CD8-positive, alpha-beta memory T cell (primary cell): Measurements from ENCODE around the gene ITGB1BP2. TPM values are rescaled to one million over a fixed set of nuclear protein-coding genes. Genes with fewer than 3 reads are reported as not detected.
A peak's percentile ranks its signal among the peaks of the same experiment; 100 is the strongest.

Experiments
- CTCF ChIA-PET: fragments of 350-600 bp; sonication (Branson Sonifier 250); formaldehyde crosslinking; loops from one replicate; lab custom pipeline; 2021; ENCODE audit warnings: antibody characterized with exemption; lab: Charles Lee
- POLR2A ChIA-PET: fragments of 350-600 bp; sonication (Branson Sonifier 250); formaldehyde crosslinking; loops from one replicate; lab custom pipeline; 2021; ENCODE audit warnings: antibody characterized with exemption; lab: Charles Lee
- DNase-seq, 5 donors: peaks; one replicate each; pipeline versions ENCODE4 v3.0.0 to v3.0.0-alpha.2; 2020 to 2022; ENCODE audit warnings: mixed read lengths in 1 of 5
- H3K27ac ChIP-seq: one replicate; pipeline ENCODE4 v1.7.0; 2013; ENCODE audit warnings: low read depth, mild to moderate bottlenecking, low read length, moderate library complexity
- H3K27me3 ChIP-seq: 2 replicates; pipeline ENCODE4 v1.7.0; 2013; ENCODE audit warnings: low read length, mild to moderate bottlenecking; ENCODE audit not compliant: insufficient read depth, poor library complexity, severe bottlenecking
- H3K36me3 ChIP-seq: 2 replicates; pipeline ENCODE4 v1.7.0; 2013; ENCODE audit warnings: mild to moderate bottlenecking, low read length, moderate library complexity; ENCODE audit not compliant: insufficient read depth
- H3K4me1 ChIP-seq: 2 replicates; pipeline ENCODE4 v1.7.0; 2013; ENCODE audit warnings: mild to moderate bottlenecking, low read length, moderate library complexity; ENCODE audit not compliant: insufficient read depth
- H3K4me3 ChIP-seq: 2 replicates; pipeline ENCODE4 v1.7.0; 2013; ENCODE audit warnings: mild to moderate bottlenecking, low read length
- H3K9me3 ChIP-seq: 2 replicates; pipeline ENCODE4 v1.7.0; 2013; ENCODE audit warnings: mild to moderate bottlenecking, low read length
- H3K27ac Mint-ChIP-seq, 8 donors: one replicate each; pipeline ENCODE4 v1.8.0; 2020 to 2021; ENCODE audit warnings: mixed read lengths in 8 of 8, mild to moderate bottlenecking in 6 of 8, inconsistent platforms in 3 of 8, moderate library complexity in 3 of 8
- H3K27me3 Mint-ChIP-seq, 2 donors: one replicate each; pipeline ENCODE4 v1.8.0; 2020 to 2021; ENCODE audit warnings: mixed read lengths in 2 of 2, mild to moderate bottlenecking in 1 of 2, moderate library complexity in 1 of 2
- H3K36me3 Mint-ChIP-seq, 3 donors: one replicate each; pipeline ENCODE4 v1.8.0; 2020 to 2021; ENCODE audit warnings: mixed read lengths in 3 of 3, inconsistent platforms in 1 of 3, mild to moderate bottlenecking in 1 of 3
- H3K4me1 Mint-ChIP-seq, 3 donors: one replicate each; pipeline ENCODE4 v1.8.0; 2020 to 2021; ENCODE audit warnings: mixed read lengths in 3 of 3, inconsistent platforms in 1 of 3, mild to moderate bottlenecking in 1 of 3
- H3K4me3 Mint-ChIP-seq, 7 donors: one replicate each; pipeline ENCODE4 v1.8.0; 2020 to 2021; ENCODE audit warnings: mixed read lengths in 7 of 7, mild to moderate bottlenecking in 6 of 7, moderate library complexity in 4 of 7, inconsistent platforms in 2 of 7
- H3K9me3 Mint-ChIP-seq, 5 donors: one replicate each; pipeline ENCODE4 v1.8.0; 2020 to 2022; ENCODE audit warnings: mixed read lengths in 5 of 5, mild to moderate bottlenecking in 3 of 5, moderate library complexity in 2 of 5, inconsistent platforms in 1 of 5
- polyA plus RNA-seq: library from polyadenylated mRNA; unstranded; fragments of 300-500 nt; fragmentation: Illumina TruSeq; gene quantifications from one replicate; pipeline ENCODE4 v1.2.3, GENCODE V29; 2021
- total RNA-seq, 2 experiments: library from RNA; stranded (reverse); gene quantifications; one replicate each; pipeline ENCODE4 v1.2.3, GENCODE V29; 2021

The ITGB1BP2 gene
- total RNA-seq (1 to 10 TPM; 3.7 to 3.8 TPM), polyA plus RNA-seq (not detected)

GRCh38 chrX:71301195-71301924, at the start of gene ITGB1BP2:
Gene ITGB1BP2, plus strand, starts transcription at chrX:71301750. Its CDS starts 57 bp downstream, at chrX:71301807.
- ChIA-PET POLR2A (interaction anchor here (0.6 to 0.7 kb wide), 2 partner anchors 65 to 78 kb away, joined by 4 read pairs; no protein-coding TSS in a partner anchor), CTCF (no interaction called here)
- no peaks in the 10 kb centered on the region for H3K4me1 ChIP-seq
- H3K36me3 Mint-ChIP-seq: peaks cover 2 to 59% (median 7%) of the 10 kb centered on the region in 3 donors
- H3K27ac Mint-ChIP-seq: peak within 1 kb of the TSS in 5 of 8 donors; percentile 13 to 80 (median 48)
- H3K27me3 ChIP-seq: no peaks in the 10 kb centered on the region
- no peak for DNase-seq
- no peak within 1 kb of the TSS for H3K27ac ChIP-seq
- no peaks in the 10 kb centered on the region for H3K9me3 ChIP-seq
- H3K9me3 Mint-ChIP-seq: no peaks in the 10 kb centered on the region
- H3K36me3 ChIP-seq: peaks cover 17% of the 10 kb centered on the region
- no peak within 1 kb of the TSS for H3K4me3 Mint-ChIP-seq
- H3K4me3 ChIP-seq: no peak within 1 kb of the TSS
- H3K27me3 Mint-ChIP-seq: peaks cover 0 to 10% of the 10 kb centered on the region in 2 donors
- peaks cover 0 to 6% (median 6%) of the 10 kb centered on the region in 3 donors for H3K4me1 Mint-ChIP-seq

- Mint-ChIP-seq H3K4me3 (peak overlapping the region in 5 of 7 donors; percentile 23 to 69 (median 45)), H3K27ac (peak overlapping the region in 2 of 8 donors; percentile 48 to 58), H3K4me1 (peaks cover 15 to 32% (median 17%) of the 10 kb centered on the region in 3 donors), H3K27me3 (peaks cover 0 to 9% of the 10 kb centered on the region in 2 donors), H3K9me3 (no peaks in the 10 kb centered on the region), H3K36me3 (peaks cover 0 to 41% (median 3%) of the 10 kb centered on the region in 3 donors)
- POLR2A ChIA-PET: no interaction called here
- H3K9me3 ChIP-seq: no peaks in the 10 kb centered on the region
- no peak overlapping the region for H3K27ac ChIP-seq
- peaks cover 28% of the 10 kb centered on the region for H3K4me1 ChIP-seq
- H3K4me3 ChIP-seq: no peak overlapping the region
- CTCF ChIA-PET: interaction anchor here (0.7 kb wide), 1 partner anchor 31 kb away, joined by 3 read pairs; the partner anchor contains the start of gene NONO
- DNase-seq: no peak
- no peaks in the 10 kb centered on the region for H3K27me3 ChIP-seq
- H3K36me3 ChIP-seq: no peaks in the 10 kb centered on the region
These were observed 49.3 kb upstream of the ITGB1BP2 start for GRCh38 chrX:71252221-71252620.

GRCh38 chrX:71253253-71254091, 48.1 kb upstream of the ITGB1BP2 start:
- Histone ChIP-seq H3K4me3 (peak overlapping the region; percentile 81), H3K36me3 (no peaks in the 10 kb centered on the region), H3K9me3 (no peaks in the 10 kb centered on the region), H3K27ac (peak overlapping the region; percentile 76), H3K27me3 (no peaks in the 10 kb centered on the region), H3K4me1 (peaks cover 28% of the 10 kb centered on the region)
- peaks cover 15 to 32% (median 17%) of the 10 kb centered on the region in 3 donors for H3K4me1 Mint-ChIP-seq
- ChIA-PET CTCF (interaction anchor here (0.6 to 1.5 kb wide), 4 partner anchors 30 to 322 kb away, joined by 3 to 4 read pairs (median 4); partner anchors contain the start of genes NONO and TAF1), POLR2A (interaction anchor here (0.5 to 2.9 kb wide), 5 partner anchors 30 to 116 kb away, joined by 3 to 32 read pairs (median 9); partner anchors contain the start of genes NONO and TAF1)
- peaks cover 0 to 8% of the 10 kb centered on the region in 2 donors for H3K27me3 Mint-ChIP-seq
- peak in 4 of 5 donors; percentile 12 to 55 (median 30) for DNase-seq
- H3K4me3 Mint-ChIP-seq: peak overlapping the region; percentile 84 to 96 (median 90)
- peak overlapping the region; percentile 79 to 95 (median 88) for H3K27ac Mint-ChIP-seq
- no peaks in the 10 kb centered on the region for H3K9me3 Mint-ChIP-seq
- peaks cover 0 to 30% (median 2%) of the 10 kb centered on the region in 3 donors for H3K36me3 Mint-ChIP-seq

GRCh38 chrX:71254092-71254963, 47.2 kb upstream of the ITGB1BP2 start, which contains the start of gene ZMYM3:
Gene ZMYM3, minus strand, starts transcription at chrX:71254140. Its CDS starts 885 bp downstream, at chrX:71253255.
- Mint-ChIP-seq H3K9me3 (no peaks in the 10 kb centered on the region), H3K27ac (peak within 1 kb of the TSS; percentile 79 to 100 (median 94)), H3K4me1 (peaks cover 15 to 32% (median 17%) of the 10 kb centered on the region in 3 donors), H3K27me3 (peaks cover 0 to 8% of the 10 kb centered on the region in 2 donors), H3K36me3 (peaks cover 0 to 22% (median 0%) of the 10 kb centered on the region in 3 donors), H3K4me3 (peak within 1 kb of the TSS; percentile 84 to 96 (median 90))
- DNase-seq: peak; percentile 73 to 90 (median 79)
- Histone ChIP-seq H3K36me3 (no peaks in the 10 kb centered on the region), H3K4me1 (peaks cover 28% of the 10 kb centered on the region), H3K27me3 (no peaks in the 10 kb centered on the region), H3K27ac (peak within 1 kb of the TSS; percentile 76), H3K4me3 (peak within 1 kb of the TSS; percentile 81), H3K9me3 (no peaks in the 10 kb centered on the region)
- POLR2A ChIA-PET: interaction anchor here (0.7 to 2.9 kb wide), 7 partner anchors 15 to 254 kb away, joined by 3 to 32 read pairs (median 4); partner anchors contain the start of genes NONO and TAF1
- CTCF ChIA-PET: interaction anchor here (1.1 to 1.5 kb wide), 4 partner anchors 29 to 112 kb away, joined by 3 to 11 read pairs (median 6); partner anchors contain the start of genes NONO and TAF1

GRCh38 chrX:71256051-71256450, 45.5 kb upstream of the ITGB1BP2 start:
- POLR2A ChIA-PET: interaction anchor here (1.0 to 2.9 kb wide), 2 partner anchors 75 to 110 kb away, joined by 3 to 32 read pairs; partner anchors contain the start of gene TAF1
- Histone ChIP-seq H3K36me3 (no peaks in the 10 kb centered on the region), H3K4me1 (peaks cover 28% of the 10 kb centered on the region), H3K4me3 (no peak overlapping the region), H3K9me3 (no peaks in the 10 kb centered on the region), H3K27me3 (no peaks in the 10 kb centered on the region), H3K27ac (no peak overlapping the region)
- H3K4me1 Mint-ChIP-seq: peaks cover 12 to 30% (median 17%) of the 10 kb centered on the region in 3 donors
- no peaks in the 10 kb centered on the region for H3K9me3 Mint-ChIP-seq
- peaks cover 0 to 8% of the 10 kb centered on the region in 2 donors for H3K27me3 Mint-ChIP-seq
- CTCF ChIA-PET: no interaction called here
- peak overlapping the region in 7 of 8 donors; percentile 58 to 95 (median 87) for H3K27ac Mint-ChIP-seq
- H3K4me3 Mint-ChIP-seq: peak overlapping the region in 5 of 7 donors; percentile 14 to 96 (median 90)
- H3K36me3 Mint-ChIP-seq: peaks cover 0 to 5% (median 0%) of the 10 kb centered on the region in 3 donors
- no peak for DNase-seq

GRCh38 chrX:71256856-71257255, 44.7 kb upstream of the ITGB1BP2 start:
- Histone ChIP-seq H3K27ac (no peak overlapping the region), H3K36me3 (no peaks in the 10 kb centered on the region), H3K4me1 (peaks cover 23% of the 10 kb centered on the region), H3K4me3 (no peak overlapping the region), H3K27me3 (no peaks in the 10 kb centered on the region), H3K9me3 (no peaks in the 10 kb centered on the region)
- DNase-seq: no peak
- Mint-ChIP-seq H3K4me3 (no peak overlapping the region), H3K4me1 (peaks cover 9 to 22% (median 13%) of the 10 kb centered on the region in 3 donors), H3K9me3 (no peaks in the 10 kb centered on the region), H3K27me3 (peaks cover 0 to 8% of the 10 kb centered on the region in 2 donors), H3K27ac (peak overlapping the region in 1 of 8 donors; percentile 74), H3K36me3 (peaks cover 0 to 3% (median 0%) of the 10 kb centered on the region in 3 donors)
- POLR2A ChIA-PET: interaction anchor here (1.0 kb wide), 1 partner anchor 76 kb away, joined by 3 read pairs; no protein-coding TSS in a partner anchor
- CTCF ChIA-PET: interaction anchor here (1.0 kb wide), 1 partner anchor 27 kb away, joined by 4 read pairs; the partner anchor contains the start of gene NONO
